GM18507 (cell line): ENCODE measurements around the gene IL12B.
"Not testable (repeated sequence)": the region's sequence is repeated elsewhere in the genome, so short reads cannot be mapped to it uniquely, and the experiment has no call there.

ENCODE experiments used
- DNase-seq: peaks from one replicate; pipeline ENCODE4 v3.0.0; 2011; ENCODE audit warnings: low read depth; ENCODE audit not compliant: insufficient read length; ENCODE audit errors: extremely low spot score
- FAIRE-seq: peaks from 2 replicates; lab custom pipeline; 2011; peaks lifted over from hg19 to GRCh38; lab: Jason Lieb, UNC

The IL12B gene

DNA sequence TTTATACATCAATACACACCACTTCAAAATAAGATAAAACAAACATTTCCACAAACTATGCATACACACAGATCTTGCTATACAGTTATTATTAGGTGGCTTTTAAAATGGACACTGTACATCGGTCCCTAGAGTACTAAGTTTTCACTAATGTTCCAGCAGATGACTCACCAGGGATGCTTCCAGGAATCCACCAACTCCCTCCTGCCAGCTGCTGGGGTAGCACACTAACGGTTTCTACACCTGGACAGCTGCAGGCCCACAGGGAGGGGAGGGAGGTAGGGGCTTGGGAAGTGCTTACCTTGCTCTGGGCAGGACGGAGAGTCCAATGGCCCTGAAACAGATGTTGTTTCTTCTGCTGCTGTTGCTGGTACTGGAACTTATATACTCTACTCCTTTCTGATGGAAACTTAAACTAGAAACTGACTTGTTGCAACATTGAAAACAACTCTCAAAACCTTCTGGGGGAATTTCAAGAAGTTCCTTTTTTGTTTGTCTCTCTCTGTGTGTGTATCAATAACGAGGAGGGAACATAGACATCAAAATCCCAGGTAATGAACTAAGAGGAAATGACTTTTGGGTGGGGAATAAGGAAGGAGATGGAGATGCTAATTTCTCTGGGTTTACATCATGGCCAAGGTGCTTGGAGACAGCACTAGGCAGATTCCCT is at the start of gene IL12B:
Gene IL12B (minus strand): TSS at position 357 of the 670 bp plus-strand sequence. CDS start 3,705 bp downstream, outside the sequence.
- FAIRE-seq: no peak

DNA sequence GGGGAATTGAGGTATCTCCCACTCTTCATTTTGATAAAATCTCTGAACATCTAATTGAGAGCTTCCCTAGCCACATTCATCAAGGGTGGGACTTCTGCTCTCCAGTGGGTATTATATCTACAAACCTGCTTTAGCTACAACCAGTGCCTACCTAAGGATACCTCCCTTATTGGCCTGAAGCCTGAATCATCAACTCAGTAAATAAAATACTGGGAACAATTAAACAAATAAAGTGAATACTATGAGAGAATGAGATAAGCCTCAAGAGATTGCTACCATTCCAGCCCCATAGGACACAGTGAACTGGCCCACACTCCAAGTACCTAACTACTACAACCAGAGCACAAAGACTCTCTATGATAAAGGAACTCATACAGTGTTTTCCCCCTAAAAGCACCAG is 47.4 kb upstream of the IL12B start:
- FAIRE-seq (no peak), DNase-seq (no peak)

More for the DNA sequence above, at the start of gene IL12B:
- no peak for DNase-seq

DNA sequence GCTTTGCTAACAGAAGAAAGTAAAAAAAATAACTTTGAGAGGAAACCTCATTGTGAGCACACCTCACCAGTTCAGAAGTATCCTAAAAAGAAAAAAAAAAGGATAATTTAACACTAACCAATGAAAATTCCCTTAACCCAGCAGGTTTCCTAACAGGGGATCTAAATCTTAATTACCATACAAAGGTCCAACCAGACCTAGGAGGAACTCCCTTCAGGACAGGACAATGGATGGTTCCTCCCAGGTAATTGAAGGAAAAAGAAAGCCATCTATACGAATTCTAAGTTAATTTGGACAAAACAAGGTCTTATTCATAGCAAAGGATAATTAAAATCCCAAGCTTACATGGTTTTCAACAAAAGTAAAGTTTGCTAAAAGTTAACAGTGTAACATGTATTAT is 37.6 kb upstream of the IL12B start:
- not testable (repeated sequence) for DNase-seq, FAIRE-seq

DNA sequence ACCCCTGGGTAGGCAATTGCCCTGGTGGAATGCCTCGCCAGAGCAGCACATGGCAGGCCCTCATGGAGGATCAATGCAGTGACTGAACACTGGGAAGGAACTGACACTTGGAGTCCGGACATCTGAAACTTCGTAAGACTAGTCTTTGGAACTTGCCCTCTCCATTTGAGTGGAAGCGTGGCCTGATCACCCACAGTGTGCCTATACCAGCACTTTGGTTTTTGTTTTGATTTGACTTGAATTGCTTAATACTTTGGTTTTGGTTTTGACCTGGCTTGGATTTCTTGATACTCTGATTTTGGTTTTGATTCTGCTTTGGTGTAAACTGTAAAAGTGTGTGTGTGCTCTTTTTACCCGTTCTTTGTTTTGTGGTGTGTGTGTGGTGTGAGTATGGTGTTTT is 36.5 kb upstream of the IL12B start:
- not testable (repeated sequence) for FAIRE-seq, DNase-seq

DNA sequence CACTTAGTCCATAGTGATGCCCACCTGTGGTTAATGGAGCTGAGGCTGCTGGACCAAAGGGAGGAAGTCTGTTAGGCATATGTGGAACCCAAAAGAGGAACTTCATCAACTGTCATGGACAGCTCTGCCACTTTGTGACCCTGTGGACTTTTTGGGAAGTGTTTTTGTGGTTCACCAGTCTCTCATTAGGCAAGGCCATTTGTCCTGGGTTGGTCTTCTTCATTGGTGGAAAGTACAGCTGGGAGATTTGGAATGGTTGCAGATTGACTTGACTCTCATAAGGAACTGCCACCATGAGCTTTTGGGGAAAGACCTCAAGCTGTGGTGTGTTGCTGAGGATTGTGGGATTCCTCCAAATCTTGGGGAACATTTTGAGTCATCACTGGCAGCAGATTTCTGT is 31.9 kb upstream of the IL12B start:
- DNase-seq (no peak), FAIRE-seq (peak; percentile 46)

DNA sequence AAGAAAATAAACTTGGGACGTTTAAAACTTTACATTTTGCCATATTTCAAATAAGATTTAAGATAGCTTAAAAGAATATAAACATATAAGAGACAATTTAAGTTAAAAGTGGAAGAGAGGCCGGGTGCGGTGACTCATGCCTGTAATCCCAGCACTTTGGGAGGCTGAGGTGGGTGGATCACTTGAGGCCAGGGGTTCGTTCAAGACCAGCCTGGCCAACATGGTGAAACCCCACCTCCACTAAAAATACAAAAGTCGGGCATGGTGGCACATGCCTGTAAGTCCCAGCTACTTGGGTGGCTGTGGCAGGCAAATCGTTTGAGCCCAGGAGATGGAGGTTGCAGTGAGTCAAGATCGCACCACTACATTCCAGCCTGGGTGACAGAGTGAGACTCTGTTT is 29.6 kb upstream of the IL12B start:
- not testable (repeated sequence) for DNase-seq, FAIRE-seq

DNA sequence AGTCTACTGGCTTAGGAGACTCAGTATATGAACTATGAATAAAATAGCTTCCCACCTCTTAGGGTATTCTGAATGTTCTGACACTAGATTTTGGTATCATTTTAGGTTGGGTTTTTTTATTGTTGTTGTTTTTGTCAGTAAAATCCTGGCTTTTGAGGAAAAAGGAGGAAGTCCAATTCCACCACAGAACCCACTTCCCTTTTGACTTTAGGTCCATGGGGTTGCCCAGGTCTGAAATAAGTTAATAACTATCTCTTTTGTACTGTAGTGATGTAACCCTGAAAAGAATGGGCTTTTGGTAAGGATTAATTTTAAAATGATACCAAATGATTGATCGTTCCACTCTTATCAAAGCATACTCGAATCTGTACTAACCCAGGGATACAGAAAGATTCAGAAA is 29.1 kb upstream of the IL12B start:
- DNase-seq (no peak), FAIRE-seq (no peak)

DNA sequence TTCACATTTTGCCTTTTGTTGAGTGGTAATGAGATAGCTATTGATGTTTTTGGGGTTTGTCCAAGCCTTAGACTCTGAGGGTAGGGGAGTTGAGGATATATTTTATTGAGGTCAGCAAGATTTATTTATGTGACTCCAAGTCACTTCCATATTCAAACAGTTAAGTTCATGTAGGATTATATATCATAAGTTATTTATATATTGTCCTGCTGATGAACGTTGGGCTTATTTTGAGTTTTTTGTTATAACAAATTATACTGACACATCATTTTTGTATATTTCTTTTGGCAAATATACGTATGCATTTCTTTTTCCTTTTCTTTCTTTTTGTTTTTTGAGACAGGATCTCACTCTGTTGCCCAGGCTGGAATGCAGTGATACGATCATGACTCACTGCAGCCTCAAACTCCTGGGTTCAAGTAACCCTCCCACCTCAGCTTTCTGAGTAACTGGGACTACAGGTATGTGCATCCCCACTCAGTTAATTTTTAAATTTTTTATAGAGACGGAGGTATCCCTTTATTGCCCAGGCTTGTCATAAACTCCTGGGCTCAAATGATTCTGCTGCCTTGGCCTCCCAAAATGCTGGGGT is 23.5 kb upstream of the IL12B start:
- FAIRE-seq (no peak), DNase-seq (no peak)

DNA sequence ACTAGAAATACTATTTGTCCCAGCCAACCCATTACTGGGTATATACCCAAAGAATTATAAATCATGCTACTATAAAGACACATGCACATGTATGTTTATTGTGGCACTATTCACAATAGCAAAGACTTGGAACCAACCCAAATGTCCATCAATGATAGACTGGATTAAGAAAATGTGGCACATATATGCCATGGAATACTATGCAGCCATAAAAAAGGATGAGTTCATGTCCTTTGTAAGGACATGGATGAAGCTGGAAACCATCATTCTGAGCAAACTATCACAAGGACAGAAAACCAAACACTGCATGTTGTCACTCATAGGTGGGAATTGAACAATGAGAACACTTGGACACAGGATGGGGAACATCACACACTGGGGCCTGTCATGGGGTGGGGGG is 20.4 kb upstream of the IL12B start:
- not testable (repeated sequence) for FAIRE-seq, DNase-seq

DNA sequence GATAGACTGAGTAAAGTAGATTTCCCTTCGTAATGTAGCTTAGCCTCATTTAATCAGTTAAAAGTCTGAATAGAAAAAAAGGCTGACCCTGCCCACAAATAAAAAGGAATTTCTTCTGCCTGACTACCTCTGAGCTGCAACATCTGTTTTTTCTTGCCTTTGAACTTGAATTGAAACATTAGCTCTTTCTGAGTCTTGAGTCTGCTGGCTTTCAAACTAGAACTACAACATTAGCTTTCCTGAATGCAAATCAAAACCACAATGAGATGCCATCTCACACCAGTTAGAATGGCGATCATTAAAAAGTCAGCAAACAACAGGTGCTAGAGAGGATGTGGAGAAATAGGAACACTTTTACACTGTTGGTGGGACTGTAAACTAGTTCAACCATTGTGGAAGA is 19.9 kb upstream of the IL12B start:
- not testable (repeated sequence) for DNase-seq
- FAIRE-seq: peak; percentile 15

DNA sequence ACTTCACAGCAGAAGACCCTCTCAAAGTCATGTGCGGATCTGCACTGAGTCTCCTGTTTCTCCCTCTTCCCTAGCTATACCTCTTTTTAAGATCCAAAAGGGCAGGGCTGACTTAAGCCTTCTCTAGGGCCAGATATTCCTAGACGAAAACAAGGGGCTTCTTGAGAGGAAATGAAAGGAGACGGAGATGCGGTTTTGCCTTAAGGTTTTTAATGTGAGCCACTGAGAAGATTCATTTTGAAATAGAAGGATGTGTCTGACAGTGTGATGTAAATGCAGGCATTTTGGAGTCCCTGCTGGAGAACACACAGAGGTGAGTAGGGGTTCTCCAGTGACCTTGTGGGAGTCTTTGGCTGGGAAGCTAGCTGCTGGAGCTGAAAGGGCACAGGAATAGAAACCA is 15.6 kb upstream of the IL12B start:
- no peak for FAIRE-seq
- no peak for DNase-seq

DNA sequence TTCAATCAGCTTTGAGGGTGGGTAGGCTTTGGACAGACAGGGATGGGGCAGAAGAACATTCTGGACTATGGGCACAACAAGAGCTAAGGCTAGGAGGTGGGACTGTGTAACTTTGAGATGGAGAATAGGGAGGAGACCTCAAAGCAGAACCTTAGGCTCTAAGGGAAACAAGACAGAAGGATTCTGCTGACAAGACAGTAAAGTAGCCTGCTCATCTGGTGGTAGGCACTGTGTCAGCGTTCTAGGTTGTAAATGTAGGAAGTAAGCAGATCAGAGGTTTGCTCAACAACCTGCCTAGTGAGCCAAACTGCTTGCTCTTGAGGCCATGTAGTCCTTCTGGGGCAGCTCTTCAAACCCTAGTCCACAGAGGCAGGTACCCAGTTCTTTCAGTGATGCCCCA is 15.0 kb upstream of the IL12B start:
- DNase-seq (no peak), FAIRE-seq (no peak)

DNA sequence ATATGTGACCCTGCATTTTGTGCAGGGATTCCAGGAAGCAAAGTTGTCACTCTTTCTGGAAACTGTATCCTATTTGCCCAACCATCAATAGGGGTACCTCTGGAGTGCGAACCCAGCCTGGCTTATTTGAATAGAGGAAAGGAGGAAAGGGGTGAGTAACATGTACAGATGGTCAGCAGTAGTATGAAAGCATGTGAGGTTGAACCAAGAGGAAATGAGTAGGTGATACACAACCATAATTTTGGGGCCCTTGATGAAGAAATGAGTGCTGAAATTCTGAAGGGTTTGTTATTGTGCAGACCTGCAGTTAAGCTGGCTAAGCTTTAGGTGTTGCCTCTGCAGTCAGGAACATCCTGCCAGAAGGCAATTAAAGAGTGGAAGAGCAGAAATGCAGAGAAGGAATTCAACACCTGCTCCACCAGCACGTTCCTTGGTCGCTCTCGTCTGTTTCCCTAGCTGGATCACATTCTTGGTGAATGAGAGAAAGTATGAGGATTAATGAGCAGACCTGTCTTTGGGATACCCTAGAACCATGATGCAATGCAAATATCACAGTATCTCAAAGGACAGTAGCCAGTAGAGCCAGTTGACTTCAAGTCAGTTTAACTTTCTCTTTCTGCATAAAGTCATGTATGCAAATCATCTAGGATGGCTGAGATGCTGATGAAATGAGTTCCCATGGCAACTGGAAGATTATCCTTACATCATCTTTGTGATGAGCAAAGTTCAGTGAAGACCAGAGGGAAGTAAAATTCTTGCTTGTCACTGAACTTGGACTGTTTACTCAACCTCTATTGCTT is 13.2 kb upstream of the IL12B start:
- FAIRE-seq: peak; percentile 57
- no peak for DNase-seq

DNA sequence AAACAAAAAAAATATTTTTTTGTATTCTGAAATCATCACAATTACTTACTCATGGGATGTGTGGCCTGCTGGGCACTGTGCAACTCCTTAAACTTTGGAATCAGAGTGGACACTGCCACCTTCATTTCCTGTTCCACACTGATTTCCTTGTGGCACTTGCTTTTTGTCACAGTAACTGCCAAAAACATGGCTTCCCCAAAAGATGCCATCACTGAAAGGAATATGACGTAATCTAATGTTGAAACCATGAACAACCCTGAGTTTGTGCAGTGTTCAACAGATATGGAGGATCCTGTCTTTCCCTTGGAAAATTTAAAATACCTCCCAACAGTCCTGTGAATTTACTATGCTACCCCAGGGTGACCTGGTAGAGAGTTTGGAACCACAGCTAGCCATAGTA is 12.6 kb upstream of the IL12B start:
- no peak for DNase-seq
- FAIRE-seq: no peak

DNA sequence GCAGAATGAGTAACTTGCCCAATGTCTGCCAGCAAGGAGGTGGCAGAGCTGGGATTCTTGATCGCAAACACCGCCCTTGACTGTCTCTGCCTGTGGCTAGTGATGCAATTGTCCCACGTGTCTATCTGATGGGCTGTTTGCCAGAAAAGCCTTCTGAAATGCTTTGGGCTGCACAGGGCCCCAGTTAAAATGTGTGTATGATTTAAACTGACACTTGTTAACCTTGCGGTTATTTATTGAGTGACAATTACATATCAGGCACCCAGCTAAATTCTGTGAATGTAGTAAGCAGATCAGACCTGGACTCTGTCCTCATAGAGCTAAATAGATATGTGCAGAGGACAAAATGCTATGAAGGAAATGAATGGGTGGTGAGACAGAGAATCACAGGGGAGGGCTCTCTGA is 11.6 kb upstream of the IL12B start:
- no peak for DNase-seq
- FAIRE-seq: no peak

DNA sequence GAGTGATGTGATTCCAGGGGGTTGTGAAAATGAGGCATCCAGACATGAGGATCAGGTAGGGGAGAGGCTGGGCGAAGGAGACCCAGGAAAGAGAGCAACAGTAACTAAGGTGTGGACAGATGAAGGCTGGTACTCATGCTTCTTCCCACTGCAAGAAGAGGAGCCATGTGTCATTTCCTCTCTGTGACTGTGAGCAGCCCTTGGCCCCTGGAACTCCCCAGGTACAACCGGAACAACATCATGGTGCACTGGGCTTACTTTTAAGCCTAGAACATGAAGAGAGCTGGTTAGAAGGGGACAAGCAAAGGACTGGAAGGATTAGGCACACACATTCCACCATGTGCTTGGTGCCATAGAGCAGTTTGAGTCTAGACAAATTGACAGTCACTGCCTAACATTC is 10.9 kb upstream of the IL12B start:
- FAIRE-seq (no peak), DNase-seq (no peak)

DNA sequence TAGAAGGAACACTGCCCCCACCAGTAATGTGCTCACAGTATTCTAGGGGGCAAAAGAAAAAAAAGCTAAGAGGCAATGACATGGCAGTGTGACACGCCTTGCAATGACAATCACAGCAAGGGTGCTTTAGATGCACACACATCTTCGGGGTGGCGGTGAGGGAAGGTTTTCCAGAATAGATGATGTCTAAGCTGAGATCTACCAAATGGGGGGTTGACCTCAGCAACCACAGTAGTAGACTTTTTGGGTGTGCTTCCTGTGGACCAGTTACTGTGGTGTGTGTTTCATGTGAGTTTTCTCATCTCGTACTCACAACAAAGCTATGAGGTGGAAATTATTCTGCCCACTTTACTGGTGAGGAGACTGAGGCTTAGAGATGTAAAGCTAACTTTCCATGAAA is 10.2 kb upstream of the IL12B start:
- FAIRE-seq (no peak), DNase-seq (no peak)

DNA sequence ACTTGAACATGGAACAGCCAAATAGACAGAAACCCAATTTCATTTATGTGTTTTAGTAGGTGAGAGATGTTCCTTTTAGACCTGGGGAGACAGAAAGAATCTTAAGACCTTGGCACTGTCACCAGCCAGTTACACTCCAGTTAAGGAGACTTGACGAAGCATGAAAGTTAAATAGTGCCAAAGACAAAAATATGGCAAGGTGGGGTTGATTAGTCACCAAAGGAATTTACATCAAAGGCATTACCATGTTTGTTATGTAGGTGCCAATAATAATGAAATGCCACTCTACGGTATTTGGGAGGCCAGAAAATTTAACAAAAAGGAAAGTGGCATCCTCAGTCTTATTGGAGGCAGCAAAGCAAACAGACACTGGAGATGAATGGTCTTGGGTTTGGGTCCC is 9.2 kb upstream of the IL12B start:
- FAIRE-seq: no peak
- no peak for DNase-seq

DNA sequence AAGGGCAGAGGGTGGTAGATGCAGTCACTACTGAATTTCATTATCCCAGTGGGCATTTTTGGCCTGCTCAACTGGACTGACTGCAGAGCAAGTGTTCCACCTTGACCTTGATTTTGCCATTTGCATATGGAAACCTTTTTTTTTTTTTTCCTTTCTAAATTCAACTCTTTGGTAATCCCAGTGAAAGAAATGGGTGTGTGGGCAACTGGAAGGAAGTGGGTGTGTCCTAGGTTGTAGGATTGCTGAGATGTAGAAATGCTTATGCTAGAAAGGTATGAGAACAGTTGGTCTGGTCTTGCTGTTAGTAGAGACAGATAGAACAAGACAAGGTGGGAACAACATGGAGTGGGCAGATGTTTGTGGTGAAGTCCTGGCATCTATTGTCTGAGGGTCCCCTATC is 7.8 kb upstream of the IL12B start:
- no peak for DNase-seq
- FAIRE-seq: no peak

DNA sequence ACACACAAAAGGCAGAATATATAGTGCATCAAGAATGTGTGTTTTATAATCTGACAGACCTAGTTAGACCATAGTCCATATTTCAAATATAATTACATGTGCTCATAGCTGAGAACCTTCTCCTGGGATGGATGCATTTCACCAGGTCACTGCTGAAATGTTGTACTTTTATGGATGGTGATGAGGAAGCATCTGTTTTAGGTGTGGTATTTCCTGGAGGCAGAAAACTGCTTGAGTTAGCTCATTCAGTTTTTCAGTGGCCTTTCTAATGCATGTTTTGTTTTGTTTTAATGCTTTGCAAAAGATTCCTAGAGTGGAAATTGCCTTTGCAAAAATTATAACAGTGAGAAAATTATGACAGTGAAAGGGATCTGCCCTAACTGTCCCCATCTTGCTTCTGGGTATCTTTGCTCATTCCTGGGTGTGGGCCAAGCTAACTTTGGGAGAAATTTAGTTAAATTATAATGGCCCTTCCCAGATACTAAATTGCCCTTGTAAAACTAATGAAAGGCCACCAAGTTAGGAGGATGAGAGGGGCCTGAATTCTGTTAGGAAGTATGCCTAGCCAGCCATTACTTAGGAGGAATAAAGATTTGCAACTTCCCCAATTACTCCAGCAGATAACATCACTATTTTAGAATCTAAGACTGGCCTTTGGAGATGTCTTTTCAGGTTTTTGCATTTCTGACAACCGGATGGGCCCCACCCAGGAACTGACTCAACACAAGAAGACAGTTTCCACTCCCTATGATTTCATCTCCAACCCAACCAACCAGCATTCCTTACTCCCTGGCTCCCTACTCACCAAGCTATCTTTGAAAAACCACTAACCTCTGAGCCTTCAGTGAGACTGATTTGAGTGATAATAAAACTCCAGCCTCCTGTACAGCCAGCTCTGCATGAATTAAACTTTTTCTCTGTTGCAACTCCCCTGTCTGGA is 7.0 kb upstream of the IL12B start:
- FAIRE-seq (peak; percentile 66), DNase-seq (no peak)
